ENCODE results near the gene WNT8A. TPM values are rescaled to one million over a fixed set of nuclear protein-coding genes. Genes with fewer than 3 reads are reported as not detected.
A peak's percentile ranks its signal among the peaks of the same experiment; 100 is the strongest.

Gene WNT8A
- total RNA-seq, 1 donor from 2014 or later, result not detected

GRCh38 chr5:138093036-138093435, 9.2 kb downstream of the WNT8A start:
- TF ChIP-seq, protein P1, sequence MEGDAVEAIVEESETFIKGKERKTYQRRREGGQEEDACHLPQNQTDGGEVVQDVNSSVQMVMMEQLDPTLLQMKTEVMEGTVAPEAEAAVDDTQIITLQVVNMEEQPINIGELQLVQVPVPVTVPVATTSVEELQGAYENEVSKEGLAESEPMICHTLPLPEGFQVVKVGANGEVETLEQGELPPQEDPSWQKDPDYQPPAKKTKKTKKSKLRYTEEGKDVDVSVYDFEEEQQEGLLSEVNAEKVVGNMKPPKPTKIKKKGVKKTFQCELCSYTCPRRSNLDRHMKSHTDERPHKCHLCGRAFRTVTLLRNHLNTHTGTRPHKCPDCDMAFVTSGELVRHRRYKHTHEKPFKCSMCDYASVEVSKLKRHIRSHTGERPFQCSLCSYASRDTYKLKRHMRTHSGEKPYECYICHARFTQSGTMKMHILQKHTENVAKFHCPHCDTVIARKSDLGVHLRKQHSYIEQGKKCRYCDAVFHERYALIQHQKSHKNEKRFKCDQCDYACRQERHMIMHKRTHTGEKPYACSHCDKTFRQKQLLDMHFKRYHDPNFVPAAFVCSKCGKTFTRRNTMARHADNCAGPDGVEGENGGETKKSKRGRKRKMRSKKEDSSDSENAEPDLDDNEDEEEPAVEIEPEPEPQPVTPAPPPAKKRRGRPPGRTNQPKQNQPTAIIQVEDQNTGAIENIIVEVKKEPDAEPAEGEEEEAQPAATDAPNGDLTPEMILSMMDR (IDR thresholded peaks at IDR 0.05; ENCODE audit: partially characterized antibody, unreplicated experiment), result no peak
- Mint-ChIP-seq H3K27me3 (ENCODE audit: unreplicated experiment) (peaks cover 17% of the 10 kb centered on the region), H3K9me3 (ENCODE audit: unreplicated experiment) (peaks cover 2% of the 10 kb centered on the region)

DNA sequence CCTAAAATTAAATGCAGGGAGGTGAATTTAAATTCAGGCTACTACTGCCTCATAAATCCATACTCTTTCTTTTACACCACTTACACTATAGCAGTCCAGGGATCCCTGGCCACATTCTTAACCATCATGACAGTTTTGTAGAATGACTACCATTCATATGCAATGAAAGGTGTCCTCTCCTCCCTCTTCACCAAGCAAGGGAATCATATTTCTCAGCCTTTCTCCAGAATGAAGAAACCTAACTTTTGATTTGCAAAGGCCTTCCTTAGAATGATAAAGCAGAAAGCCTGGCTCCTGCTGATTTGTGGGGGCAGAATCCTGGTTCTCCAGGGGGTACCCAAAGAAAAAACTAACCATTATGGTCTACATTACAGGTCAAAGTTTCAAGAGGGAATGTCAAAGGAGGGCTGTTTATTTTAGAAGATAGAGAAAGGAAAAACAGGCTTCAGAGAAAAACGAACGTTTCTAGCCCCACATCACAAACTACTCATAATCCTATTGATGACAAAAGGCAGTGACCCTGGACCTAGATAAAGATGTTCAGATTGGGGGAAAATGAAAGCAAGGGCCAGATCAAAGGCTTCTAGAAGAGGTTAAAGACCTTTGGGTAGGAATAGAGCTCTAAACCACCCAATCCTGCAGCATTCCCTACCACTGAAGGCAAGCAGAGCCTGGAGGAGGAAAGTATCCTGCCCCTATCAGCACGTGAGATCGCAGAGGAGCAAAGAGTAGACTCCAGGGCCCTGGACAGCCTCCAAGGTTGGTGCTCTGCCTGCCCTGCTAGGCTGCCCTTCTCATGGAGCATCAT, 11.5 kb downstream of the WNT8A start:
- peaks cover 2% of the 10 kb centered on the region for H3K9me3 Mint-ChIP-seq (ENCODE audit: unreplicated experiment)
- no peak for DNase-seq
- TF ChIP-seq, protein P1 (IDR thresholded peaks at IDR 0.05; ENCODE audit: partially characterized antibody, unreplicated experiment), result no peak
- no peak overlapping the region for H3K4me3 Mint-ChIP-seq (ENCODE audit: unreplicated experiment)
- no peaks in the 10 kb centered on the region for H3K4me1 Mint-ChIP-seq (ENCODE audit: low read depth, unreplicated experiment)
- peaks cover 17% of the 10 kb centered on the region for H3K36me3 Mint-ChIP-seq (ENCODE audit: unreplicated experiment)
- H3K27ac Mint-ChIP-seq (ENCODE audit: unreplicated experiment), result no peak overlapping the region
- H3K27me3 Mint-ChIP-seq (ENCODE audit: unreplicated experiment), result peaks cover 20% of the 10 kb centered on the region

More at GRCh38 chr5:138093036-138093435, 9.2 kb downstream of the WNT8A start:
- DNase-seq, result no peak
- Mint-ChIP-seq H3K27ac (ENCODE audit: unreplicated experiment) (no peak overlapping the region), H3K4me3 (ENCODE audit: unreplicated experiment) (no peak overlapping the region), H3K36me3 (ENCODE audit: unreplicated experiment) (peaks cover 9% of the 10 kb centered on the region), H3K4me1 (ENCODE audit: low read depth, unreplicated experiment) (no peaks in the 10 kb centered on the region)

GRCh38 chr5:138096363-138096762, 12.5 kb downstream of the WNT8A start:
- Mint-ChIP-seq H3K9me3 (ENCODE audit: unreplicated experiment) (peaks cover 1% of the 10 kb centered on the region), H3K36me3 (ENCODE audit: unreplicated experiment) (peaks cover 17% of the 10 kb centered on the region), H3K4me1 (ENCODE audit: low read depth, unreplicated experiment) (no peaks in the 10 kb centered on the region), H3K27ac (ENCODE audit: unreplicated experiment) (no peak overlapping the region), H3K4me3 (ENCODE audit: unreplicated experiment) (no peak overlapping the region), H3K27me3 (ENCODE audit: unreplicated experiment) (peaks cover 15% of the 10 kb centered on the region)
- DNase-seq, result no peak
- TF ChIP-seq, protein P1 (IDR thresholded peaks at IDR 0.05; ENCODE audit: partially characterized antibody, unreplicated experiment), result no peak

DNA sequence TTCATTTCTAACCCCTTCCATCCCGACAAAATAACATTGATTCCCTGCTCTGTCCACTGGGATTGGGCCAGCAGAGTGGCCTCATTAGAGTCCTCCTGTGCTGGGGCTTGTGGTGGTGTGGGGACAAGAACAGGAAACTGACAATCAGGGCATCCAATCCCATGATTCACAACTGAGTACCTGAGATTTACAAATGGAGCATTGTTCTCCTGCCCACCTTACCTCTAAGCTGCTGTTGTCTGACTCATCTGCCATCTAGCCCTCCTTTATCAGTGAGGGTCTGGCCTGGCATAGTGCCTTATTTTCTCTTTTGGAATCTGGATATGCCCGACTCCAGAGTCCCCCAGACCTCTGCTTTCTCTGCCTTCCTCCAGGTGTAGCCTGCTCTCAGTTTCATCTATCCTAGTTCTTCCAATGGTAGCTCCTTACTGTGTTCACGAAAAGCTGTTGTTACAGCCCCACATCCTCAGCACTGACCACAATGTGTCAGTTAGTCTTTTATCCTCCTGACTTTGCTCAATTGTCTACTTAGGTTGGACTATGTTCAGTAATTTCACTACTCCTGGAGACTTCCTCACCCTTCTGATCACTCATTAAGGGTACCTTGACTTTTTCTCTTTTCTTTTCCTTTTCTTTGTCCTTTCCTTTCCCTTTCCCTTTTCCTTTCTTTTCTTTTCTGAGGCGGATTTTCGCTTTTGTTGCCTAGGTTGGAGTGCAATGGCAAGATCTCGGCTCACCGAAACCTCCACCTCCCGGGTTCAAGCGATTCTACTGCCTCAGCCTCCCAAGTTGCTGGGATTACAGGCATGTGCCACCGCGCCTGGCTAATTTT, 13.4 kb downstream of the WNT8A start:
- peaks cover 1% of the 10 kb centered on the region for H3K9me3 Mint-ChIP-seq (ENCODE audit: unreplicated experiment)
- peaks cover 15% of the 10 kb centered on the region for H3K27me3 Mint-ChIP-seq (ENCODE audit: unreplicated experiment)
- TF ChIP-seq, protein P1 (IDR thresholded peaks at IDR 0.05; ENCODE audit: partially characterized antibody, unreplicated experiment), result no peak
- DNase-seq, result no peak
- peak overlapping the region; percentile 31 for H3K4me3 Mint-ChIP-seq (ENCODE audit: unreplicated experiment)
- H3K27ac Mint-ChIP-seq (ENCODE audit: unreplicated experiment), result no peak overlapping the region
- H3K36me3 Mint-ChIP-seq (ENCODE audit: unreplicated experiment), result peaks cover 17% of the 10 kb centered on the region
- no peaks in the 10 kb centered on the region for H3K4me1 Mint-ChIP-seq (ENCODE audit: low read depth, unreplicated experiment)

Data from glutamatergic neuron (in vitro differentiated cells).